Fibroblast of lung (primary cell): ENCODE measurements around the gene ESR2. TPM values are rescaled to one million over a fixed set of nuclear protein-coding genes. Genes with fewer than 3 reads are reported as not detected.

Experiments
- DNase-seq, 2 donors: peaks; one replicate each; pipeline versions ENCODE4 v3.0.0 to v3.0.0-alpha.2; 2010; ENCODE audit warnings: low read depth in 2 of 2
- H2AFZ ChIP-seq: 2 replicates; pipeline ENCODE4 v1.5.1; 2012; ENCODE audit warnings: low read length, control low read depth, inconsistent platforms
- H3K27ac ChIP-seq: 2 replicates; pipeline ENCODE4 v1.5.1; 2011; ENCODE audit warnings: low read length, control low read depth; ENCODE audit not compliant: insufficient read depth
- H3K27me3 ChIP-seq: 2 replicates; pipeline ENCODE4 v1.5.1; 2011; ENCODE audit warnings: mild to moderate bottlenecking, low read length; ENCODE audit not compliant: control insufficient read depth, insufficient read depth
- H3K36me3 ChIP-seq: 2 replicates; pipeline ENCODE4 v1.5.1; 2011; ENCODE audit warnings: low read length; ENCODE audit not compliant: control insufficient read depth, insufficient read depth
- H3K4me1 ChIP-seq: 2 replicates; pipeline ENCODE4 v1.5.1; 2011; ENCODE audit warnings: low read length; ENCODE audit not compliant: control insufficient read depth, insufficient read depth; ENCODE audit errors: extremely low read depth
- H3K4me2 ChIP-seq: 2 replicates; pipeline ENCODE4 v1.5.1; 2011; ENCODE audit warnings: low read length, control low read depth; ENCODE audit not compliant: insufficient read depth; ENCODE audit errors: extremely low read depth
- H3K4me3 ChIP-seq, 4 experiments: fragments of 200-600 bp in 1 of 4; sonication (generic) in 1 of 4; replicated peaks in 1 of 4; 2 replicates each; pipeline ENCODE4 v1.5.1; 2011 to 2016; ENCODE audit warnings: low read length in 4 of 4, low read depth in 3 of 4, mild to moderate bottlenecking in 3 of 4, control low read depth in 2 of 4, inconsistent platforms in 1 of 4, mixed read lengths in 1 of 4; ENCODE audit not compliant: insufficient read depth in 1 of 4; ENCODE audit errors: control extremely low read depth in 1 of 4
- H3K79me2 ChIP-seq: 2 replicates; pipeline ENCODE4 v1.5.1; 2012; ENCODE audit warnings: mild to moderate bottlenecking, low read length, inconsistent platforms; ENCODE audit not compliant: control insufficient read depth, insufficient read depth
- H3K9ac ChIP-seq: 2 replicates; pipeline ENCODE4 v1.5.1; 2011; ENCODE audit warnings: mild to moderate bottlenecking, low read length, control low read depth; ENCODE audit not compliant: insufficient read depth
- H3K9me3 ChIP-seq: 2 replicates; pipeline ENCODE4 v1.5.1; 2012; ENCODE audit warnings: low read depth, low read length; ENCODE audit not compliant: control insufficient read depth, insufficient read depth
- H4K20me1 ChIP-seq: 2 replicates; pipeline ENCODE4 v1.5.1; 2011; ENCODE audit warnings: low read length; ENCODE audit not compliant: control insufficient read depth, insufficient read depth; ENCODE audit errors: extremely low read depth
- EZH2 ChIP-seq: IDR thresholded peaks from 2 replicates; pipeline ENCODE4 v1.5.1; 2012; ENCODE audit warnings: low read length, control low read depth, mild to moderate bottlenecking; ENCODE audit errors: missing control alignments
- polyA plus RNA-seq, 2 donors: library from polyadenylated mRNA; depleted of rRNA in 1 of 2; stranded (reverse) in 1 of 2; unstranded in 1 of 2; fragments of >200 nt; gene quantifications; 2 replicates each; pipeline ENCODE4 v1.2.1, GENCODE V29; 2011 to 2012; ENCODE audit warnings: missing spikeins in 1 of 2
- total RNA-seq: library from RNA; depleted of rRNA; stranded (reverse); fragments of >200 nt; gene quantifications from 2 replicates; pipeline ENCODE4 v1.2.1, GENCODE V29; 2014
- TF ChIP-seq, protein P1 (sequence below), 2 donors: IDR thresholded peaks in 1 of 2; conservative IDR thresholded peaks in 1 of 2; 1 replicate in 1 of 2; 2 replicates in 1 of 2; pipeline ENCODE4 v1.5.1; 2011 to 2012; ENCODE audit warnings: low read length in 2 of 2, control low read depth in 1 of 2, inconsistent platforms in 1 of 2, low read depth in 1 of 2, mild to moderate bottlenecking in 1 of 2

ESR2 gene
- total and polyA plus RNA-seq, 2 donors (not counting 1 experiment from before 2014, with no cell fraction given): 0.02 to 0.66 TPM

DNA sequence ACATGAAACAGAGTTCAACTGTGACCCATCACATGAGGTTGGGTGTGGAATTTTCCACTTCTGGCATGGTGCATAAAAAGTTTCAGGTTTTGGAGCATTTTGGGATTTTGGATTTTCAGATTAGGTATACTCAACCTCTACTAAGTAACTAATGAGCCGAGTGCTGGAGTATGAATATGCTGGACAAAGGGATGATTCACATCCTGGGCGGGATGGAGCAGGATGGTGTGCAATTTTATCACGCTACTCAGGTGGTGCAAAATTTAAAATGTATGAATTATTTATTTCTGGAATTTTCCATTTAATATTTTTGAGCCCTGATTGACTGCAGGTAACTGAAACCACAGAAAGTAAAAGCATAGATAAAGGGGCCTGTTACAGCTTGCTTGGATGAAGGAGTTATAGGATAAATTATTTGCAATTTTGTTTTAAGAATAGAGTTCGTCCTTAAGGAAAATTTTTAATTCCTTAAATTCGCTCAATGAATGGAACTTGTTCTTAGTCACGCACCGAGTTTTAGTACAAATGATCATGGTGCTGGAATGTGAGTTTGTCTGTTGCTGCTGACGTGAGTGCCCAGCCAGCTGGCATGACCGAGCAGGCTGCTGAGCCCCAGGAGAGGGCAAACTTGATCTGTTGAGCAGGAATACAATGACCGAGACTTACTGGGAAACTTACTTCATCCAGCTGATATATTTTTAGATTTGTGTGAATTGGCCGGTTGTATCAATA lies 176.3 kb downstream of the ESR2 start:
- Histone ChIP-seq H3K4me2 (no peak overlapping the region), H4K20me1 (no peaks in the 10 kb centered on the region), H2AFZ (no peak overlapping the region), H3K27ac (no peak overlapping the region), H3K9ac (no peak overlapping the region), H3K27me3 (no peaks in the 10 kb centered on the region), H3K79me2 (no peaks in the 10 kb centered on the region), H3K9me3 (no peaks in the 10 kb centered on the region), H3K4me3 (no peak overlapping the region), H3K36me3 (no peaks in the 10 kb centered on the region), H3K4me1 (no peaks in the 10 kb centered on the region)
- TF ChIP-seq, protein P1, sequence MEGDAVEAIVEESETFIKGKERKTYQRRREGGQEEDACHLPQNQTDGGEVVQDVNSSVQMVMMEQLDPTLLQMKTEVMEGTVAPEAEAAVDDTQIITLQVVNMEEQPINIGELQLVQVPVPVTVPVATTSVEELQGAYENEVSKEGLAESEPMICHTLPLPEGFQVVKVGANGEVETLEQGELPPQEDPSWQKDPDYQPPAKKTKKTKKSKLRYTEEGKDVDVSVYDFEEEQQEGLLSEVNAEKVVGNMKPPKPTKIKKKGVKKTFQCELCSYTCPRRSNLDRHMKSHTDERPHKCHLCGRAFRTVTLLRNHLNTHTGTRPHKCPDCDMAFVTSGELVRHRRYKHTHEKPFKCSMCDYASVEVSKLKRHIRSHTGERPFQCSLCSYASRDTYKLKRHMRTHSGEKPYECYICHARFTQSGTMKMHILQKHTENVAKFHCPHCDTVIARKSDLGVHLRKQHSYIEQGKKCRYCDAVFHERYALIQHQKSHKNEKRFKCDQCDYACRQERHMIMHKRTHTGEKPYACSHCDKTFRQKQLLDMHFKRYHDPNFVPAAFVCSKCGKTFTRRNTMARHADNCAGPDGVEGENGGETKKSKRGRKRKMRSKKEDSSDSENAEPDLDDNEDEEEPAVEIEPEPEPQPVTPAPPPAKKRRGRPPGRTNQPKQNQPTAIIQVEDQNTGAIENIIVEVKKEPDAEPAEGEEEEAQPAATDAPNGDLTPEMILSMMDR (conservative IDR thresholded peaks at IDR 0.05 in 1 of 2, IDR thresholded peaks at IDR 0.05 in 1 of 2; ENCODE audit: low read depth in 1 of 2, low read length in 2 of 2): no peak
- no peak for TF ChIP-seq EZH2
- peak; percentile 57 to 91 for DNase-seq

DNA sequence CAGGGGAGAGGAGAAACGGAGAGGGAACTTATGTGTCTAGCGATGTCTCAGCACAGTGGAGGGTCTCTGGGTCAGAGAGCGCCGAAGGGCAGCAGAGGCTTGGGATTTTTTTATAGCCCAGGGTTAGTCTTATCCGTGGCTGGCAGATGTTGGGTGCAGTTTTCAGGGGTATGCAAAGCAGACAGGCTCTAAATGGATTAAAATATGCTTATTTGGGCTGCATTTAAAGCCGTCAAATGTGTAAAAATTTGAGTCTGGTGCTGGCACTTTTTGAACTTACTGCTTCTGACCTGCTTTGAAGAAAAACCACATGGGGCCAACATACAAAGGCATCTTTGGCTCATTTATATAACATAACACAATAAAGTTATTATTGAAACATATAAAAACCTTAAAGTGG lies 178.8 kb downstream of the ESR2 start:
- H3K27me3 ChIP-seq: no peaks in the 10 kb centered on the region
- H3K79me2 ChIP-seq: no peaks in the 10 kb centered on the region
- no peak overlapping the region for H3K4me3 ChIP-seq
- no peak for DNase-seq
- no peak overlapping the region for H3K27ac ChIP-seq
- no peak overlapping the region for H3K4me2 ChIP-seq
- H3K9ac ChIP-seq: no peak overlapping the region
- H3K4me1 ChIP-seq: peaks cover 3% of the 10 kb centered on the region
- H2AFZ ChIP-seq: no peak overlapping the region
- no peaks in the 10 kb centered on the region for H4K20me1 ChIP-seq
- no peaks in the 10 kb centered on the region for H3K36me3 ChIP-seq
- no peak for TF ChIP-seq EZH2
- TF ChIP-seq, protein P1 (conservative IDR thresholded peaks at IDR 0.05 in 1 of 2, IDR thresholded peaks at IDR 0.05 in 1 of 2; ENCODE audit: low read depth in 1 of 2, low read length in 2 of 2): no peak
- no peaks in the 10 kb centered on the region for H3K9me3 ChIP-seq

DNA sequence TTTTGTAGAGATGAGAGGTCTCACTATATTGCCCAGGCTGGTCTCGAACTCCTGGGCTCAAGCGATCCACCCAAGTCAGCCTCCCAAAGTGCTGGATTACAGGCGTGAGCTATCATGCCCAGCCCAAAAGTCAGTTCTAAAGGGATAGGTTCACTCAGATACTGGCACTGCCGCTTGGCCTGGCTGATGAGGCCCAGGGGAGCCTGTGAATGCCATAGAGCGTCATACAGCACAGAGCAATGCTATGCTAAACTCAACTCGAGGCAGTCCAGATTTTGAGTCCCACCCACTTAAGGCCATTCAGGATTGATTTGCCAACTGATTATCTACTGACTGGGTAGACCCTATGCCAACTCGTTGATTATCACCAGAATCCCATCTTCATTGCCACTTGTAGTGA lies 179.4 kb downstream of the ESR2 start:
- Histone ChIP-seq H3K36me3 (no peaks in the 10 kb centered on the region), H3K9ac (no peak overlapping the region), H3K4me3 (no peak overlapping the region), H3K4me2 (no peak overlapping the region), H3K79me2 (no peaks in the 10 kb centered on the region), H3K9me3 (no peaks in the 10 kb centered on the region), H3K27ac (no peak overlapping the region), H4K20me1 (no peaks in the 10 kb centered on the region), H2AFZ (no peak overlapping the region), H3K27me3 (no peaks in the 10 kb centered on the region), H3K4me1 (peaks cover 3% of the 10 kb centered on the region)
- TF ChIP-seq EZH2: no peak
- TF ChIP-seq, protein P1 (conservative IDR thresholded peaks at IDR 0.05 in 1 of 2, IDR thresholded peaks at IDR 0.05 in 1 of 2; ENCODE audit: low read depth in 1 of 2, low read length in 2 of 2): no peak
- DNase-seq: no peak
